Stomach (tissue), 4 donors: ENCODE data around the gene NPAS3.

Source experiments
- CTCF ChIP-seq, 7 experiments: fragments of 450-650 bp in 4 of 7; fragments of 200-600 bp in 3 of 7; sonication (generic) in 3 of 7; IDR thresholded peaks; one replicate each; pipeline ENCODE4 v1.5.1; 2016 to 2019; ENCODE audit warnings: antibody characterized with exemption in 7 of 7, control low read depth in 2 of 7, mild to moderate bottlenecking in 1 of 7
- POLR2AphosphoS5 ChIP-seq, 3 donors: sonication (generic); formaldehyde crosslinking; IDR thresholded peaks; one replicate each; pipeline ENCODE4 v1.6.1; 2016; ENCODE audit warnings: antibody characterized with exemption in 3 of 3

- TF ChIP-seq CTCF (IDR thresholded peaks at IDR 0.05): no peak
- TF ChIP-seq POLR2AphosphoS5 (IDR thresholded peaks at IDR 0.05): peak in 1 of 3 donors; percentile 30
Measured at GRCh38 chr14:33647385-33647786, 708.7 kb downstream of the NPAS3 start.
